CD4-positive, alpha-beta T cell (primary cell): ENCODE data around the gene CCNG2. TPM values are rescaled to one million over a fixed set of nuclear protein-coding genes. Genes with fewer than 3 reads are reported as not detected.

Source experiments
- ATAC-seq: fragments of 200-7000 bp; cut with Tn5 transposase; one replicate; pipeline ENCODE4 v1.10.0; 2022; ENCODE audit warnings: mild to moderate bottlenecking; ENCODE audit not compliant: poor library complexity
- CTCF ChIA-PET: fragments of 350-600 bp; sonication (Branson Sonifier 250); formaldehyde crosslinking; loops from one replicate; lab custom pipeline; 2021; ENCODE audit warnings: antibody characterized with exemption, inconsistent platforms; lab: Charles Lee
- POLR2A ChIA-PET: fragments of 350-600 bp; sonication (Branson Sonifier 250); formaldehyde crosslinking; loops from one replicate; lab custom pipeline; 2021; ENCODE audit warnings: antibody characterized with exemption, inconsistent platforms; lab: Charles Lee
- DNase-seq, 14 experiments: peaks; one replicate each; pipeline ENCODE4 v3.0.0-alpha.2; 2013 to 2020; ENCODE audit warnings: mixed read lengths in 2 of 14
- H3K27ac ChIP-seq, 2 donors: one replicate each; pipeline versions ENCODE4 v1.5.1 to v1.7.0; 2013; ENCODE audit warnings: low read length in 2 of 2, low read depth in 1 of 2, mild to moderate bottlenecking in 1 of 2
- H3K27me3 ChIP-seq, 2 experiments: 1 replicate in 1 of 2; 2 replicates in 1 of 2; pipeline versions ENCODE4 v1.6.1 to v1.7.0; 2013; ENCODE audit warnings: low read length in 2 of 2, control low read depth in 1 of 2, mild to moderate bottlenecking in 1 of 2, moderate library complexity in 1 of 2; ENCODE audit not compliant: insufficient read depth in 2 of 2, control insufficient read depth in 1 of 2
- H3K36me3 ChIP-seq: one replicate; pipeline ENCODE4 v1.6.1; 2013; ENCODE audit warnings: low read length, control low read depth; ENCODE audit not compliant: insufficient read depth
- H3K4me1 ChIP-seq: one replicate; pipeline ENCODE4 v1.6.1; 2013; ENCODE audit warnings: low read length, control low read depth; ENCODE audit not compliant: insufficient read depth
- H3K4me3 ChIP-seq: one replicate; pipeline ENCODE4 v1.5.1; 2013; ENCODE audit warnings: mild to moderate bottlenecking, low read length, moderate library complexity
- H3K9me3 ChIP-seq, 2 experiments: 1 replicate in 1 of 2; 2 replicates in 1 of 2; pipeline versions ENCODE4 v1.6.1 to v1.7.0; 2013; ENCODE audit warnings: low read length in 2 of 2, mild to moderate bottlenecking in 2 of 2, control low read depth in 1 of 2, moderate library complexity in 1 of 2; ENCODE audit not compliant: control insufficient read depth in 1 of 2, insufficient read depth in 1 of 2
- H3K27ac Mint-ChIP-seq: one replicate; pipeline ENCODE4 v1.8.0; 2020; ENCODE audit warnings: mixed read lengths
- H3K27me3 Mint-ChIP-seq: one replicate; pipeline ENCODE4 v1.8.0; 2021; ENCODE audit warnings: mixed read lengths
- H3K36me3 Mint-ChIP-seq: one replicate; pipeline ENCODE4 v1.8.0; 2021; ENCODE audit warnings: low read depth, mixed read lengths
- H3K4me1 Mint-ChIP-seq: one replicate; pipeline ENCODE4 v1.8.0; 2021; ENCODE audit warnings: low read depth, mixed read lengths
- H3K4me3 Mint-ChIP-seq: one replicate; pipeline ENCODE4 v1.8.0; 2020; ENCODE audit warnings: mild to moderate bottlenecking, mixed read lengths
- H3K9me3 Mint-ChIP-seq: one replicate; pipeline ENCODE4 v1.8.0; 2020; ENCODE audit warnings: mixed read lengths
- intact Hi-C, 2 experiments: fragments of 100-400 bp; cut with DNase I in 1 of 2; cut with micrococcal nuclease in 1 of 2; formaldehyde crosslinking; loops; one replicate each; pipeline versions ENCODE4 v1.15.1 to v1.9.0; 2023 to 2025; cut with DNase I, micrococcal nuclease
- total RNA-seq, 174 experiments: library from RNA in 2 of 174; stranded (reverse) in 2 of 174; gene quantifications; one replicate each; pipeline ENCODE4 v1.2.3 and lab custom pipeline; 2021 to 2026
- TF ChIP-seq, protein P1 (sequence below): fragments of 200-600 bp; IDR thresholded peaks from one replicate; pipeline ENCODE4 v1.8.0; 2022; ENCODE audit warnings: antibody characterized with exemption, mild to moderate bottlenecking

Gene CCNG2
- total RNA-seq, 2 experiments from 2014 or later = 20.6 to 21.3 TPM

GRCh38 chr4:77145842-77146185 lies 11.2 kb upstream of the CCNG2 start:
- Histone ChIP-seq H3K4me1 (peaks cover 2% of the 10 kb centered on the region), H3K27ac (no peak overlapping the region), H3K4me3 (no peak overlapping the region), H3K9me3 (no peaks in the 10 kb centered on the region), H3K36me3 (no peaks in the 10 kb centered on the region), H3K27me3 (no peaks in the 10 kb centered on the region)
- ChIA-PET CTCF (interaction anchor here (0.8 kb wide), 1 partner anchor 14 kb away, joined by 3 read pairs; no protein-coding TSS in a partner anchor), POLR2A (interaction anchor here (3.1 kb wide), 1 partner anchor 11 kb away, joined by 21 read pairs; the partner anchor contains the start of gene CCNG2)
- DNase-seq (no peak), ATAC-seq (peak; percentile 52)
- Mint-ChIP-seq H3K27me3 (no peaks in the 10 kb centered on the region), H3K27ac (peak overlapping the region; percentile 48), H3K9me3 (no peaks in the 10 kb centered on the region), H3K4me3 (no peak overlapping the region), H3K36me3 (no peaks in the 10 kb centered on the region), H3K4me1 (peaks cover 19% of the 10 kb centered on the region)
- TF ChIP-seq, protein P1, sequence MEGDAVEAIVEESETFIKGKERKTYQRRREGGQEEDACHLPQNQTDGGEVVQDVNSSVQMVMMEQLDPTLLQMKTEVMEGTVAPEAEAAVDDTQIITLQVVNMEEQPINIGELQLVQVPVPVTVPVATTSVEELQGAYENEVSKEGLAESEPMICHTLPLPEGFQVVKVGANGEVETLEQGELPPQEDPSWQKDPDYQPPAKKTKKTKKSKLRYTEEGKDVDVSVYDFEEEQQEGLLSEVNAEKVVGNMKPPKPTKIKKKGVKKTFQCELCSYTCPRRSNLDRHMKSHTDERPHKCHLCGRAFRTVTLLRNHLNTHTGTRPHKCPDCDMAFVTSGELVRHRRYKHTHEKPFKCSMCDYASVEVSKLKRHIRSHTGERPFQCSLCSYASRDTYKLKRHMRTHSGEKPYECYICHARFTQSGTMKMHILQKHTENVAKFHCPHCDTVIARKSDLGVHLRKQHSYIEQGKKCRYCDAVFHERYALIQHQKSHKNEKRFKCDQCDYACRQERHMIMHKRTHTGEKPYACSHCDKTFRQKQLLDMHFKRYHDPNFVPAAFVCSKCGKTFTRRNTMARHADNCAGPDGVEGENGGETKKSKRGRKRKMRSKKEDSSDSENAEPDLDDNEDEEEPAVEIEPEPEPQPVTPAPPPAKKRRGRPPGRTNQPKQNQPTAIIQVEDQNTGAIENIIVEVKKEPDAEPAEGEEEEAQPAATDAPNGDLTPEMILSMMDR = no peak
- intact Hi-C loops = no loop called here

DNA sequence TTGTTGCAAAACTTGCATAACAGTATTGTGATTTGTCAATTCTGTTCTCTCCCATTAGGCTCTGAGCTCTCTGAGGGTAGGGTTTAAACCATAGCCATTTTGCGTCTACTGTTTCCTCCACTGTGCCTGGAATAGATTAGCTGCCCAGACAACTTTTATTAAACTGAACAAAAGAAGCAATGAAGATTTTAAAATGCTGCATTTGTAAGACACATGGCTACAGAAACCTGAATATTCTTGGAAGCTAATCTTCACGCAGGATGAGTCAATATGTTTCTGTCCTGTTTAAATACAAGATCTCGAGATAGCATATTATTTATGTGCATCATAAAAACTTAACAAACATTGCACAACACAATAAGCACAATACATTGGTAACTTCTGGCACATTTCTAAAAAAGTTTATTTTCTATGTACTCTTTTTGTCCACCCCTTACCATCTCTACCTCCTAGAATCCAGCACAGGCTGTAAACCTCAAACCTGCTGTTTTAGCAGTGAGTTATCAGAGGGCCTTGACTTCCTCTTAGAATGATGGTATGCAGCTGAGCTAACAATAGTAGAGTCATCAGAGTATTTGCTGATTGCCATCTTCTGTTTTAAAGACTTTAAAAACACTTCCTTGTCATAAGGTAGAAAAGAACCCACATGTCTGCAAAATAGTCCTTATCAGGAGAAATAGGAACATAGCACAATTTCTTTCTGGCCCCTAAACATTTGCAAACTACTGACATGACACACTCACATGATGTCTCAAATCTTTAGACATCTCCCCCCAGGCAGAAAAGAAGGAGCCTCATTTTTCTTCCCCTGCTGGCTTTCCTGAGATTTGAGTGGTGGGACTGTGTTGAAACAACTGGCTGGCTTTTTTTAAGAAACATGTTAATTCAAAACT lies 10.6 kb upstream of the CCNG2 start:
- CTCF ChIA-PET = interaction anchor here (0.8 kb wide), 1 partner anchor 13 kb away, joined by 3 read pairs; no protein-coding TSS in a partner anchor
- peak overlapping the region in 1 of 2 donors; percentile 24 for H3K27ac ChIP-seq
- intact Hi-C loops = no loop called here

GRCh38 chr4:77147079-77147782 lies 9.8 kb upstream of the CCNG2 start:
- TF ChIP-seq, protein P1 = no peak
- H3K4me1 Mint-ChIP-seq = peaks cover 19% of the 10 kb centered on the region
- H3K36me3 Mint-ChIP-seq = no peaks in the 10 kb centered on the region
- DNase-seq (no peak), ATAC-seq (no peak)
- no peaks in the 10 kb centered on the region for H3K9me3 Mint-ChIP-seq
- ChIA-PET POLR2A (interaction anchor here (3.1 kb wide), 1 partner anchor 9 kb away, joined by 21 read pairs; the partner anchor contains the start of gene CCNG2), CTCF (no interaction called here)
- Histone ChIP-seq H3K36me3 (no peaks in the 10 kb centered on the region), H3K4me1 (peaks cover 2% of the 10 kb centered on the region), H3K27ac (peak overlapping the region in 1 of 2 donors; percentile 24), H3K27me3 (no peaks in the 10 kb centered on the region), H3K9me3 (no peaks in the 10 kb centered on the region), H3K4me3 (no peak overlapping the region)
- peaks cover 4% of the 10 kb centered on the region for H3K27me3 Mint-ChIP-seq
- no peak overlapping the region for H3K4me3 Mint-ChIP-seq
- H3K27ac Mint-ChIP-seq = peak overlapping the region; percentile 48
- intact Hi-C loops = no loop called here

More for the DNA sequence above, 10.6 kb upstream of the CCNG2 start:
- Mint-ChIP-seq H3K4me3 (no peak overlapping the region), H3K36me3 (no peaks in the 10 kb centered on the region), H3K9me3 (no peaks in the 10 kb centered on the region), H3K4me1 (peaks cover 19% of the 10 kb centered on the region), H3K27ac (peak overlapping the region; percentile 48), H3K27me3 (peaks cover 4% of the 10 kb centered on the region)
- Histone ChIP-seq H3K36me3 (no peaks in the 10 kb centered on the region), H3K27me3 (no peaks in the 10 kb centered on the region), H3K9me3 (no peaks in the 10 kb centered on the region), H3K4me1 (peaks cover 2% of the 10 kb centered on the region), H3K4me3 (no peak overlapping the region)
- POLR2A ChIA-PET = interaction anchor here (3.1 kb wide), 1 partner anchor 10 kb away, joined by 21 read pairs; the partner anchor contains the start of gene CCNG2
- TF ChIP-seq, protein P1 = no peak
- DNase-seq (no peak), ATAC-seq (no peak)
